Activated CD8-positive, alpha-beta T cell treated with anti-CD3 and anti-CD28 coated beads, Interleukin-2, amount 10 ng/mL, durations not matched to agents 7 days and 5 days (primary cell): ENCODE results near the gene MIA2. TPM values are rescaled to one million over a fixed set of nuclear protein-coding genes. Genes with fewer than 3 reads are reported as not detected.
"Not testable (repeated sequence)": the region's sequence is repeated elsewhere in the genome, so short reads cannot be mapped to it uniquely, and the experiment has no call there.

ENCODE experiments used
- ATAC-seq: fragments of 150-1000 bp; cut with Tn5 transposase; one replicate; pipeline ENCODE4 v1.10.0; 2021; ENCODE audit warnings: moderate library complexity
- CTCF ChIA-PET: fragments of 350-600 bp; sonication (Branson Sonifier 250); formaldehyde crosslinking; loops from one replicate; lab custom pipeline; 2021; ENCODE audit warnings: antibody characterized with exemption; lab: Charles Lee
- POLR2A ChIA-PET: fragments of 350-600 bp; sonication (Branson Sonifier 250); formaldehyde crosslinking; loops from one replicate; lab custom pipeline; 2021; ENCODE audit warnings: antibody characterized with exemption; lab: Charles Lee
- DNase-seq: peaks from one replicate; pipeline ENCODE4 v3.0.0-alpha.2; 2020
- H3K27ac Mint-ChIP-seq: one replicate; pipeline ENCODE4 v1.8.0; 2021; ENCODE audit warnings: mild to moderate bottlenecking, mixed read lengths
- H3K27me3 Mint-ChIP-seq: one replicate; pipeline ENCODE4 v1.8.0; 2021; ENCODE audit warnings: low read depth, mixed read lengths
- H3K36me3 Mint-ChIP-seq: one replicate; pipeline ENCODE4 v1.8.0; 2021; ENCODE audit warnings: low read depth, mixed read lengths
- H3K4me1 Mint-ChIP-seq: one replicate; pipeline ENCODE4 v1.8.0; 2021; ENCODE audit warnings: low read depth, mixed read lengths
- H3K4me3 Mint-ChIP-seq: one replicate; pipeline ENCODE4 v1.8.0; 2021; ENCODE audit warnings: mild to moderate bottlenecking, mixed read lengths
- H3K9me3 Mint-ChIP-seq: one replicate; pipeline ENCODE4 v1.8.0; 2022; ENCODE audit warnings: mixed read lengths; ENCODE audit not compliant: insufficient read depth
- total RNA-seq, 2 experiments: library from RNA; stranded (reverse); gene quantifications; one replicate each; pipeline ENCODE4 v1.2.3, GENCODE V29; 2021

MIA2 gene
- total RNA-seq, 2 experiments from 2014 or later = 18.6 to 21.2 TPM

- no peaks in the 10 kb centered on the region for H3K9me3 Mint-ChIP-seq
- no peak for DNase-seq
- no peaks in the 10 kb centered on the region for H3K27me3 Mint-ChIP-seq
- ChIA-PET CTCF (no interaction called here), POLR2A (no interaction called here)
- H3K36me3 Mint-ChIP-seq = peaks cover 44% of the 10 kb centered on the region
- H3K27ac Mint-ChIP-seq = no peak overlapping the region
- ATAC-seq = no peak
- H3K4me3 Mint-ChIP-seq = no peak overlapping the region
- no peaks in the 10 kb centered on the region for H3K4me1 Mint-ChIP-seq
Measured at GRCh38 chr14:39303115-39303514, 69.4 kb downstream of the MIA2 start.

DNA sequence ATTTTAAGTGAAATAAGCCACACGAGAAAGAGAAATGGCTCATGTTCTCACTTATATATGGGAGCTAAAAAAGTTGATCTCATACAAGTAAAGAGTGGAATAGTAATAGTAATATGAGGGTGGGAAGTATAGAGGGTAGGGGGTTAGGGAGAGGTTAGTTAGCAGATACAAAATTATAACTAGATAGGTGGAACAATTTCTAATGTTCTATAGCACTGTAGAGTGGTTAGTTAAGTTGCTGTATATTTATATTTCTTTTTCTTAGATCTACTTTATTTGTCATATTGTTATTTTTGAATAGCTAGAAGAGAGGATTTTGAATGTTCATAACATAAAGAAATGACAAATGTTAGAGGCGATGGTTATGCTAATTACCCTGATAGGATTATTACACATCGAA, 74.1 kb downstream of the MIA2 start:
- Mint-ChIP-seq H3K27ac (no peak overlapping the region), H3K4me1 (no peaks in the 10 kb centered on the region), H3K4me3 (no peak overlapping the region), H3K9me3 (no peaks in the 10 kb centered on the region), H3K27me3 (no peaks in the 10 kb centered on the region), H3K36me3 (peaks cover 42% of the 10 kb centered on the region)
- DNase-seq = no peak
- ChIA-PET CTCF (interaction anchor here (1.0 kb wide), 1 partner anchor 9 kb away, joined by 3 read pairs; no protein-coding TSS in a partner anchor), POLR2A (no interaction called here)
- ATAC-seq = no peak

DNA sequence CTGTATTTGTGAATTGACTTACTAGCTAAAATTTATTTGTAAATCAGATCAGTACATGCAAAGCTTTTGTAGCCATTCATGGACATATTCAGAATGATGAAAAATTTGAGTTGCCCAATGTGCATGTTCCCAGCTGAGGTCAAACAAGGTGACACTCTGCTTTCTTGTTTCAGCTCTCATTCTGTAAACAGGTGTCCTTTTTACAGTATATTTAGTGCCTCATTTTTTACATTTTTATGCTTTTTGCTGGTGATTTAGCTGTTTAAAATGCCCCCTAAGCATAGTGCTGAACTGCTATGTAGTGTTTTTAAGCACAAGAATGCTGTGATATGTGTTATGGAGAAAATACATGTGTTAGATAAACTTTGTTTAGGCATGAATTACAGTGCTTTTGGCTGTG, 76.3 kb downstream of the MIA2 start:
- ATAC-seq (no peak), DNase-seq (no peak)
- H3K4me3 Mint-ChIP-seq = no peak overlapping the region
- CTCF ChIA-PET = no interaction called here
- no peaks in the 10 kb centered on the region for H3K27me3 Mint-ChIP-seq
- no peak overlapping the region for H3K27ac Mint-ChIP-seq
- H3K4me1 Mint-ChIP-seq = no peaks in the 10 kb centered on the region
- POLR2A ChIA-PET = no interaction called here
- H3K9me3 Mint-ChIP-seq = no peaks in the 10 kb centered on the region
- peaks cover 29% of the 10 kb centered on the region for H3K36me3 Mint-ChIP-seq

DNA sequence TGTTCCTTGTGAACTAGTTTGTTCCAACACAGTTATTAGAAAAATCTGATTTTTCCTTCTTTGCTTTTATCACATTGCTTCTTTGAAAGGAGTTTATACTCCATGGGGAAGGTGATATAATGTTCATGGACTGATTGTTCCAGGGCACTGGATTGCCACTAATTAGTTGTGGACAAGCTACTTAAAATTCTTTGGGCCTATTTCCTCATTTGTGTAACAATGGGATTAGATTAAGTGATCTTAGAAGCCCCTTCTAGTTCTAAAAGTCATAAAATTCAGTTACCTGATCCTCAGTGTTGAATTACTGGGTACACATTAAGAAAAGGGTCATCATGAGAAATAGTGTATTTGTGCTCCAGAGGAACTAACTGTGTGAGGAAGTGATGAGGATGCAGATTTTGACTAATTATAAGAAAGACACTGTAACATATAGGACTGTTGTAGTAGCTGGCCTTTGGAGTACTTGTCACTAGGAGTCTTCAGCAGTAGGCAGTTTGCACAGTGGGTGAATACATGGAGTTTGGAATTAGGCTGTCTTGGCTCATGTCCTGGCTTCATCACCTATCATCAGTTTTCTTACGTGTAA, 82.2 kb downstream of the MIA2 start:
- H3K27ac Mint-ChIP-seq = no peak overlapping the region
- no peak for ATAC-seq

DNA sequence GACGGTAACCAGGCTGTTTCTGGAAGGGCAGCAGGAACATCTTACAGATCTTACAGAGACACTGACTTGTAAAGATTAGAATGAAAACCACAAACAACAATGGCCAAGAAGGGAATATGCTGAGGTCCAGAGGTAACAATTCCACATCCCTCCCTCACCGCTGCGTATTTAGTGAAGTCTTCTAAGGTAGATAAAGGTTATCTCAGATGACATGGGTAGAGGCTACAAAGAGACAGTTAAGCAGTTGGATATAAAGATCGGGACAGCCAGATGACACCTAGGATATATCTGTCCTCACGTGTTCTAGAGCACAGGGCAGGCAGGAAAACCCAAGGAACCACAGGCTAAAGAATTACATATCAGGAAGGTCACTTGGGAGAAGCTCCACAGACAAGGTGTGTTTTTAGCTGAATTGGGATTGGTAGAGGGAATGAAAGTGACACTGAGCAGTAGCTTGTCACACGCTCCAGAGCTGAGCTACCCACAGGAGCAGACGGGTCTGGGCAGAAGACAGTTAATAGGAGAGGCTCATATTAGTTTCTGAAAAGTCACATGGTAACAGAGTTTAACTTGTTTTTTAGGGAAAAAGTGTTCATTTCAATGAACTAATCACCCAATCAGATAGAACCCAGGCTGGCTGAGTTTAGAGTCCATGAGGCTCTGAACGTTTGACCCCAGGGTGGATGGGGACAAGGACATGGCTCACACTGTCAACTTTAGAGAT, 83.3 kb downstream of the MIA2 start:
- Mint-ChIP-seq H3K9me3 (no peaks in the 10 kb centered on the region), H3K27ac (no peak overlapping the region), H3K36me3 (peaks cover 23% of the 10 kb centered on the region), H3K4me3 (no peak overlapping the region), H3K27me3 (no peaks in the 10 kb centered on the region), H3K4me1 (no peaks in the 10 kb centered on the region)
- DNase-seq (no peak), ATAC-seq (no peak)
- POLR2A ChIA-PET = no interaction called here
- CTCF ChIA-PET = no interaction called here

More for the DNA sequence above, 82.2 kb downstream of the MIA2 start:
- ChIA-PET CTCF (no interaction called here), POLR2A (no interaction called here)
- Mint-ChIP-seq H3K4me1 (no peaks in the 10 kb centered on the region), H3K4me3 (no peak overlapping the region), H3K36me3 (peaks cover 24% of the 10 kb centered on the region), H3K9me3 (no peaks in the 10 kb centered on the region), H3K27me3 (no peaks in the 10 kb centered on the region)
- no peak for DNase-seq

- H3K36me3 Mint-ChIP-seq = peaks cover 26% of the 10 kb centered on the region
- no peak overlapping the region for H3K27ac Mint-ChIP-seq
- ChIA-PET POLR2A (no interaction called here), CTCF (no interaction called here)
- no peaks in the 10 kb centered on the region for H3K9me3 Mint-ChIP-seq
- H3K27me3 Mint-ChIP-seq = no peaks in the 10 kb centered on the region
- no peak overlapping the region for H3K4me3 Mint-ChIP-seq
- H3K4me1 Mint-ChIP-seq = no peaks in the 10 kb centered on the region
- ATAC-seq (no peak), DNase-seq (no peak)
Measured at GRCh38 chr14:39318574-39318973, 84.9 kb downstream of the MIA2 start.

GRCh38 chr14:39319381-39319780, 85.7 kb downstream of the MIA2 start:
- no peak for ATAC-seq
- CTCF ChIA-PET = no interaction called here
- DNase-seq = no peak
- Mint-ChIP-seq H3K27ac (no peak overlapping the region), H3K4me3 (no peak overlapping the region), H3K9me3 (no peaks in the 10 kb centered on the region), H3K36me3 (peaks cover 26% of the 10 kb centered on the region), H3K4me1 (no peaks in the 10 kb centered on the region), H3K27me3 (no peaks in the 10 kb centered on the region)
- POLR2A ChIA-PET = interaction anchor here (1.1 kb wide), 1 partner anchor 101 kb away, joined by 3 read pairs; no protein-coding TSS in a partner anchor

GRCh38 chr14:39320318-39320717, 86.6 kb downstream of the MIA2 start:
- H3K36me3 Mint-ChIP-seq = peaks cover 28% of the 10 kb centered on the region
- ATAC-seq (no peak), DNase-seq (no peak)
- CTCF ChIA-PET = no interaction called here
- H3K9me3 Mint-ChIP-seq = no peaks in the 10 kb centered on the region
- no peaks in the 10 kb centered on the region for H3K4me1 Mint-ChIP-seq
- no peak overlapping the region for H3K4me3 Mint-ChIP-seq
- H3K27me3 Mint-ChIP-seq = no peaks in the 10 kb centered on the region
- no peak overlapping the region for H3K27ac Mint-ChIP-seq
- POLR2A ChIA-PET = interaction anchor here (1.1 kb wide), 1 partner anchor 102 kb away, joined by 3 read pairs; no protein-coding TSS in a partner anchor

DNA sequence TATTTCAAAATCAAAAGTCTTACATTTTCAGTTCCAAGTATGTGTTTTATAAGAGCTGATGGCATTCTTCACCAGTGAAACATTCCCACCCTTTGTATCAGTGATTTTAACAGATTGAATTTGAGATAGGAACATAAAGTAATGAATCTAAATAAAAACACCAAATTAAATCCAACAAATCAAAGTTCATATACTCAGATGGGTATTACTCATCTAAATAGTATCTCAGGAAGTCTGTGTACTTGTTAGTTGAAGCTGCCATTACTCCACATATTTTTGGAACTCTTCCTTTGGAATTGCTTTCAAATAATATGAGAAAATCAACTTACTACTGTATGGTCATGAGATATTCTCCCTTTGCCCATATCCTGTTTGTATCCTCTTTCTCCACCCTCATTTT, 89.1 kb downstream of the MIA2 start:
- Mint-ChIP-seq H3K27ac (no peak overlapping the region), H3K36me3 (peaks cover 33% of the 10 kb centered on the region), H3K4me1 (no peaks in the 10 kb centered on the region), H3K27me3 (no peaks in the 10 kb centered on the region), H3K4me3 (no peak overlapping the region), H3K9me3 (no peaks in the 10 kb centered on the region)
- DNase-seq = no peak
- ChIA-PET CTCF (no interaction called here), POLR2A (no interaction called here)
- no peak for ATAC-seq

GRCh38 chr14:39324097-39324496, 90.4 kb downstream of the MIA2 start:
- ChIA-PET CTCF (no interaction called here), POLR2A (no interaction called here)
- H3K27ac Mint-ChIP-seq = no peak overlapping the region
- DNase-seq (no peak), ATAC-seq (no peak)
- no peak overlapping the region for H3K4me3 Mint-ChIP-seq
- H3K4me1 Mint-ChIP-seq = no peaks in the 10 kb centered on the region
- H3K9me3 Mint-ChIP-seq = no peaks in the 10 kb centered on the region
- H3K27me3 Mint-ChIP-seq = no peaks in the 10 kb centered on the region
- peaks cover 41% of the 10 kb centered on the region for H3K36me3 Mint-ChIP-seq

GRCh38 chr14:39339003-39339402, 105.3 kb downstream of the MIA2 start:
- no peak for DNase-seq
- no peak overlapping the region for H3K27ac Mint-ChIP-seq
- ChIA-PET CTCF (no interaction called here), POLR2A (interaction anchor here (0.9 to 1.2 kb wide), 2 partner anchors 92 to 94 kb away, joined by 3 read pairs; partner anchors contain the start of gene FBXO33)
- no peaks in the 10 kb centered on the region for H3K9me3 Mint-ChIP-seq
- peaks cover 20% of the 10 kb centered on the region for H3K4me1 Mint-ChIP-seq
- H3K4me3 Mint-ChIP-seq = no peak overlapping the region
- H3K36me3 Mint-ChIP-seq = peaks cover 34% of the 10 kb centered on the region
- ATAC-seq = no peak
- H3K27me3 Mint-ChIP-seq = no peaks in the 10 kb centered on the region

DNA sequence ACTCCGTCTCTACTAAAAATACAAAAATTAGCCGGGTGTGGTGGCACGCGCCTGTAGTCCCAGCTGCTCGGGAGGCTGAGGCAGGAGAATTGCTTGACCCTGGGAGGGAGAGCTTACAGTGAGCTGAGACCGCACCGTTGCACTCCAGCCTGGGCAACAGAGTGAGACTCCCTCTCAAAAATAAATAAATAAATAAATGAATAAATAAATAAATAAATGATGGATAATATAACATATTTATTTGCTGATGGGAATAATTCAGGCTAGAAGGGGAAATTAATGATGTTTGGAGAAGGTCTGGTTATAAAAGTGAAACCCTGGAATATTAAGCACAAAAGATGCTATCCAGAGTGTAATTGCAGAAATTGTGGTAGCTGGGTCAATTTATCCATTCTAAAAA, 107.4 kb downstream of the MIA2 start:
- H3K27ac Mint-ChIP-seq, H3K27me3 Mint-ChIP-seq, DNase-seq, H3K9me3 Mint-ChIP-seq, ATAC-seq, H3K4me3 Mint-ChIP-seq: not testable (repeated sequence)
- ChIA-PET CTCF (interaction anchor here (1.1 to 1.8 kb wide), 2 partner anchors 40 to 110 kb away, joined by 3 to 5 read pairs; no protein-coding TSS in a partner anchor), POLR2A (interaction anchor here (1.6 kb wide), 1 partner anchor 74 kb away, joined by 6 read pairs; no protein-coding TSS in a partner anchor)
- Mint-ChIP-seq H3K36me3 (peaks cover 36% of the 10 kb centered on the region), H3K4me1 (peaks cover 20% of the 10 kb centered on the region)
